Measurements from ENCODE around the gene VASN. TPM values are rescaled to one million over a fixed set of nuclear protein-coding genes. Genes with fewer than 3 reads are reported as not detected.

Gene VASN
- total RNA-seq, 1 experiment from 2014 or later = 45.3 TPM

DNA sequence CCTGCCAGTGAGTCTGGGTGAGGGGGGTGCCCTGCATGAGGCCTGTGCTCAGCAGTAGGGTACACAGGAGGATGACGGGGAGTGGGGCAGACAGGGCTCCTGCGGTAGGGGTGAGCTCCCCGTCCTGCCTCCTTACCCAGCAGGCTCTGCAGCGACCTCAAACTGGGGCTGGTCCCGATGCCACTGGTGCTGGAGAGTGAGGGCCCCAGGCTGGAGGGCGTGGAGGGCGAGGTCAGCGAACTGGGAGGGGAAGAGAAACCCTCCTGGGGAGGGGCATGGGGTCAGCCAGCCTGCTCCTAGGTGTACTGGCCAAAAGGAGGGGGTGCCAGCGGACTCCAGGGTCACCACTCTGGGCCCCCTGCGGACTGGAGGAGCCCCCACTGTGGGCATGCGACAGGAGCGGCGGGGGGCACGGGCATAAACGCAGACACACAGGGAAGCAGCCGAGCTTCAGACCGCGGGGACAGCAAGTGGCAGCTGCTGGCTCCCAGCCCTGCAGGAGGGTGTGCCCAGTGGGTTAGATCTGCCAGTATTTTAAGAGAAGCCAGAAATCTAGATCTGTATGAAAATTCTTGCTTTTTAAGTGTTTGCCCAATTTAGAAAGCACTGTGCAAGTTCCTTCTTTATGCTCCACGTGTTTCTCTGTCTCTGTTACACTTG lies 9.0 kb upstream of the VASN start:
- Histone ChIP-seq H3K4me1 (replicated peaks; ENCODE audit: insufficient read depth) (peaks cover 13% of the 10 kb centered on the region), H3K79me2 (ENCODE audit: low read depth) (no peaks in the 10 kb centered on the region), H3K9me3 (ENCODE audit: insufficient read depth, low read depth) (no peaks in the 10 kb centered on the region), H2AFZ (no peak overlapping the region), H3F3A (ENCODE audit: insufficient read depth, low read depth) (peaks cover 10% of the 10 kb centered on the region; the same call in 1 of the 2 replicates), H4K20me1 (ENCODE audit: insufficient read depth) (no peaks in the 10 kb centered on the region), H3K4me2 (no peak overlapping the region), H3K27me3 (ENCODE audit: insufficient read depth, low read depth) (no peaks in the 10 kb centered on the region), H3K4me3 (no peak overlapping the region), H3K36me3 (ENCODE audit: low read depth) (no peaks in the 10 kb centered on the region), H3K27ac (no peak overlapping the region), H3K9me2 (ENCODE audit: insufficient read depth) (no peaks in the 10 kb centered on the region)
- POLR2A ChIA-PET (ENCODE audit: unreplicated experiment) = no interaction called here
- no peak for DNase-seq
- TF ChIP-seq, protein P1, sequence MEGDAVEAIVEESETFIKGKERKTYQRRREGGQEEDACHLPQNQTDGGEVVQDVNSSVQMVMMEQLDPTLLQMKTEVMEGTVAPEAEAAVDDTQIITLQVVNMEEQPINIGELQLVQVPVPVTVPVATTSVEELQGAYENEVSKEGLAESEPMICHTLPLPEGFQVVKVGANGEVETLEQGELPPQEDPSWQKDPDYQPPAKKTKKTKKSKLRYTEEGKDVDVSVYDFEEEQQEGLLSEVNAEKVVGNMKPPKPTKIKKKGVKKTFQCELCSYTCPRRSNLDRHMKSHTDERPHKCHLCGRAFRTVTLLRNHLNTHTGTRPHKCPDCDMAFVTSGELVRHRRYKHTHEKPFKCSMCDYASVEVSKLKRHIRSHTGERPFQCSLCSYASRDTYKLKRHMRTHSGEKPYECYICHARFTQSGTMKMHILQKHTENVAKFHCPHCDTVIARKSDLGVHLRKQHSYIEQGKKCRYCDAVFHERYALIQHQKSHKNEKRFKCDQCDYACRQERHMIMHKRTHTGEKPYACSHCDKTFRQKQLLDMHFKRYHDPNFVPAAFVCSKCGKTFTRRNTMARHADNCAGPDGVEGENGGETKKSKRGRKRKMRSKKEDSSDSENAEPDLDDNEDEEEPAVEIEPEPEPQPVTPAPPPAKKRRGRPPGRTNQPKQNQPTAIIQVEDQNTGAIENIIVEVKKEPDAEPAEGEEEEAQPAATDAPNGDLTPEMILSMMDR (conservative IDR thresholded peaks at IDR 0.05) = no peak
- TF ChIP-seq EZH2 (IDR thresholded peaks at IDR 0.05; ENCODE audit: low read depth) = no peak
- no TSS peak for BruUV-seq (replicated peaks)
- CTCF ChIA-PET = no interaction called here
- intact Hi-C loops (cut with micrococcal nuclease; ENCODE audit: unreplicated experiment) = no loop called here

DNA sequence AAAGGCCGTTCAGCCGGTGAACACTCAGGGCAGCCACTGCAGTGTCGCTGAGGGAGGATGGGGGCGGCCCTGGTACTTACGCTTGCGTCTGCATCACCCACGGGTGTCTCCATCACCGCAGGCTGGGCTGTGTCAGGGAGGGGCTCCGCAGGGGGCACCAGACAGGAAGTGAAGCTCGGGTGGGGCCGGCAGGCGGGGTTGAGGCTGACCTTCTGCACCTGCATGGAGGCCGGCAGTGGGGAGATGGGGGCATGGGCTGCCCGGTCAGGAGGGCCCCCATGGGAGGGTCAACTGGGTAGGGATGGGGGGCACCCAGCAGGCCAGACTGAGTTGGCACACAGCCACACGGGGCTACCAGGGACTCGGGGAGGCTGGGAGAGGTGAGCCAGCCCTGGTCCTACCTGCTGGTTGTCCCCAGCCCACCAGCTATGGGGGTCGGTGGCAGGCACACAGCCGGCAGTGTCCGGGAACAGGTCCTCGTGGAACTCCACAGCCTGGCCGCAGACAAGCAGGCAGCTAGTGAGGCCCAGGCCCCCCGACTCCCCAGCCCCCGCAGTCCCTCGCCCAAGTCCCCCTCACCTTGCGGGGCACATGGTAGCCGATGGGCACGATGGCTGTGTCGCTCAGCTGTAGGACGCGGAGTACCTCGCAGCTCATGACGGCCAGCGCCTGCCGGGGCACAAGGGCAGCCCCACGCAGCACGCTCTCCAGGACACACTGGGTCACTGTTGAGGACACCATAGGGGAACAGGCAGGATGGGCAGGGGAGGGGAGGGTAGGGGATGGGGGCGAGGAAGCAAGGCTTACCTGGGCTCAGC lies 7.2 kb upstream of the VASN start:
- intact Hi-C loops (cut with micrococcal nuclease; ENCODE audit: unreplicated experiment) = no loop called here
- no peaks in the 10 kb centered on the region for H3K9me3 ChIP-seq (ENCODE audit: insufficient read depth, low read depth)
- H3K4me1 ChIP-seq (replicated peaks; ENCODE audit: insufficient read depth) = peaks cover 31% of the 10 kb centered on the region
- no peaks in the 10 kb centered on the region for H3K36me3 ChIP-seq (ENCODE audit: low read depth)
- ChIA-PET POLR2A (ENCODE audit: unreplicated experiment) (interaction anchor here (0.7 kb wide), 1 partner anchor 41 kb away, joined by 3 read pairs; no protein-coding TSS in a partner anchor), CTCF (no interaction called here)
- peaks cover 22% of the 10 kb centered on the region; the same call in 1 of the 2 replicates for H3F3A ChIP-seq (ENCODE audit: insufficient read depth, low read depth)
- H3K9me2 ChIP-seq (ENCODE audit: insufficient read depth) = no peaks in the 10 kb centered on the region
- H2AFZ ChIP-seq = no peak overlapping the region
- no peaks in the 10 kb centered on the region for H4K20me1 ChIP-seq (ENCODE audit: insufficient read depth)
- no peak overlapping the region for H3K4me2 ChIP-seq
- H3K27me3 ChIP-seq (ENCODE audit: insufficient read depth, low read depth) = no peaks in the 10 kb centered on the region
- no TSS peak for BruUV-seq (replicated peaks)
- no peak for DNase-seq
- no peak overlapping the region for H3K4me3 ChIP-seq
- no peak overlapping the region for H3K27ac ChIP-seq
- no peaks in the 10 kb centered on the region for H3K79me2 ChIP-seq (ENCODE audit: low read depth)
- TF ChIP-seq EZH2 (IDR thresholded peaks at IDR 0.05; ENCODE audit: low read depth) = no peak
- TF ChIP-seq, protein P1 (conservative IDR thresholded peaks at IDR 0.05) = no peak

DNA sequence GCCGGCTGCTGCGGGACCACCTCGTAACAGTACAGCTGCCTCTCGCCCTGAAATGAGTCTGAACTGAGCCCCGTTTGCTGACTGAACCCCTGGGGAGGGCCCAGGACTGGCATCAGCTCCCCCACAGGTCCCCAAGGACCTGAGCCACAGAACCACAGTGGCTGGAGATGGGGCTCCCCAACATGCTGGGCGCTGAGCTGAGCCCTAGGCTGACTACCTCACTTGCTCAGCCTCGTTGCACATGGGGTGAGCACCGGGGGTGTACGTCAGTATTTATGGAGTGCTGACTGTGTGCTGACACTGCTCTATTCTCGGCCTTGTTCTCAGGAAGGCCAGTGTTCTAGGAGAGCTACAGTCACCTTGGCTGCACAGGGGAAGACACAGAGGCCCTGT lies 6.6 kb upstream of the VASN start:
- intact Hi-C loops (cut with micrococcal nuclease; ENCODE audit: unreplicated experiment) = no loop called here
- Histone ChIP-seq H3K4me2 (no peak overlapping the region), H3K27me3 (ENCODE audit: insufficient read depth, low read depth) (no peaks in the 10 kb centered on the region), H3K4me1 (replicated peaks; ENCODE audit: insufficient read depth) (peaks cover 37% of the 10 kb centered on the region), H4K20me1 (ENCODE audit: insufficient read depth) (no peaks in the 10 kb centered on the region), H3K79me2 (ENCODE audit: low read depth) (no peaks in the 10 kb centered on the region), H3K9me2 (ENCODE audit: insufficient read depth) (no peaks in the 10 kb centered on the region), H2AFZ (no peak overlapping the region), H3K9me3 (ENCODE audit: insufficient read depth, low read depth) (no peaks in the 10 kb centered on the region), H3F3A (ENCODE audit: insufficient read depth, low read depth) (peaks cover 22% of the 10 kb centered on the region; the same call in 1 of the 2 replicates), H3K27ac (no peak overlapping the region), H3K4me3 (no peak overlapping the region), H3K36me3 (ENCODE audit: low read depth) (no peaks in the 10 kb centered on the region)
- TF ChIP-seq, protein P1 (conservative IDR thresholded peaks at IDR 0.05) = no peak
- no peak for TF ChIP-seq EZH2 (IDR thresholded peaks at IDR 0.05; ENCODE audit: low read depth)
- DNase-seq = no peak
- CTCF ChIA-PET = no interaction called here
- POLR2A ChIA-PET (ENCODE audit: unreplicated experiment) = no interaction called here
- no TSS peak for BruUV-seq (replicated peaks)
